ENCODE results near the gene MYL6. TPM values are rescaled to one million over a fixed set of nuclear protein-coding genes. Genes with fewer than 3 reads are reported as not detected.

Gene MYL6
- total and polyA plus RNA-seq, 9 of the 15 experiments (the other 6 are each of a cell fraction or from before 2014, with no cell fraction given), result 557 to 1,664 (median 958) TPM

GRCh38 chr12:56202366-56202765 lies 44.2 kb downstream of the MYL6 start:
- WGBS (ENCODE audit: insufficient coverage, low coverage, missing lambda C conversion rate), result 5% methylated on average over 1 of the region's 1 CpG
- Histone ChIP-seq H3K4me1 (replicated peaks in 1 of 2; ENCODE audit: control insufficient read depth in 2 of 2, insufficient read depth in 2 of 2, low read length in 2 of 2) (peaks cover 2 to 25% of the 10 kb centered on the region in 2 experiments; a peak in 3 of 5 replicates), H3K36me3 (ENCODE audit: control insufficient read depth, insufficient read depth, low read length) (peaks cover 27% of the 10 kb centered on the region), H4K20me1 (replicated peaks; ENCODE audit: control insufficient read depth, insufficient read depth, low read length) (no peaks in the 10 kb centered on the region), H3K9me3 (replicated peaks; ENCODE audit: control insufficient read depth, insufficient read depth, low read depth, low read length) (no peaks in the 10 kb centered on the region), H3K27me3 (ENCODE audit: control insufficient read depth in 2 of 2, insufficient read depth in 2 of 2, low read length in 2 of 2) (no peaks in the 10 kb centered on the region), H3K9ac (ENCODE audit: insufficient read depth in 1 of 2, low read depth in 2 of 2, low read length in 2 of 2) (no peak overlapping the region), H2AFZ (ENCODE audit: low read depth, low read length) (peak overlapping the region; percentile 4), H3K79me2 (ENCODE audit: control insufficient read depth, insufficient read depth, low read length) (no peaks in the 10 kb centered on the region), H3K27ac (ENCODE audit: extremely low read depth, low read depth, low read length) (peak overlapping the region; percentile 37; the same call in 1 of the 3 replicates), H3K9me1 (ENCODE audit: control insufficient read depth, insufficient read depth, low read length) (no peaks in the 10 kb centered on the region), H3K4me2 (ENCODE audit: insufficient read depth, low read length) (no peak overlapping the region), H3K4me3 (no peak overlapping the region)
- FAIRE-seq, result no peak
- POLR2A ChIA-PET, result interaction anchor here (0.9 to 2.8 kb wide), 5 partner anchors 13 to 114 kb away, joined by 3 to 13 read pairs (median 5); partner anchors contain the start of genes CNPY2, RNF41 and SMARCC2
- intact Hi-C loops (cut with micrococcal nuclease) (no loop called here), in situ Hi-C loops (cut with MboI) (no loop called here)
- peak; percentile 9 for ATAC-seq
- no peak for DNase-seq (ENCODE audit: extremely low read depth in 1 of 4, low spot score in 3 of 4)
- CTCF ChIA-PET (ENCODE audit: low intra/inter-chr PET ratio), result no interaction called here
- BruUV-seq (replicated peaks), result no TSS peak
- TF ChIP-seq SAFB2 (IDR thresholded peaks at IDR 0.05; ENCODE audit: borderline replicate concordance, low read depth, low read length, severe bottlenecking) (no peak), ETV1 (tag; conservative IDR thresholded peaks at IDR 0.05; ENCODE audit: low read depth) (0 out of 2 replicates have a peak, but pooled peaks have one; percentile 25), NR2F6 (CRISPR knock-in tag; IDR thresholded peaks at IDR 0.05) (0 out of 2 replicates have a peak, but pooled peaks have one; percentile 54), ETS2 (tag; IDR thresholded peaks at IDR 0.05; ENCODE audit: borderline replicate concordance, poor library complexity, severe bottlenecking) (no peak), NFE2L1 (tag; IDR thresholded peaks at IDR 0.05; ENCODE audit: borderline replicate concordance, low read depth) (no peak), ATF7 (IDR thresholded peaks at IDR 0.05) (no peak), STAT5A (IDR thresholded peaks at IDR 0.05; ENCODE audit: borderline replicate concordance, low read length) (no peak), KDM1A (IDR thresholded peaks at IDR 0.05) (no peak), NFIX (CRISPR knock-in tag; IDR thresholded peaks at IDR 0.05; ENCODE audit: low read depth) (no peak), NR2C2 (CRISPR knock-in tag; IDR thresholded peaks at IDR 0.05) (no peak), NR2C2 (tag; IDR thresholded peaks at IDR 0.05) (peak; percentile 97), YY1 (IDR thresholded peaks at IDR 0.05; ENCODE audit: borderline replicate concordance in 1 of 3, control insufficient read depth in 1 of 3, extremely low read depth in 1 of 3, insufficient read depth in 3 of 3, insufficient read length in 1 of 3, insufficient replicate concordance in 2 of 3, low read depth in 1 of 3, low read length in 2 of 3) (no peak), NUFIP1 (IDR thresholded peaks at IDR 0.05; ENCODE audit: partially characterized antibody) (no peak), NFXL1 (CRISPR knock-in tag; IDR thresholded peaks at IDR 0.05) (no peak), FOS (IDR thresholded peaks at IDR 0.05; ENCODE audit: extremely low read depth, insufficient read length) (no peak)

All from K562 (cell line).